Measurements from ENCODE around the gene KLHDC8B. TPM values are rescaled to one million over a fixed set of nuclear protein-coding genes. Genes with fewer than 3 reads are reported as not detected.
"Not testable (repeated sequence)": the region's sequence is repeated elsewhere in the genome, so short reads cannot be mapped to it uniquely, and the experiment has no call there.

Gene KLHDC8B
- total RNA-seq, 1 experiment from 2014 or later = 6.8 TPM

DNA sequence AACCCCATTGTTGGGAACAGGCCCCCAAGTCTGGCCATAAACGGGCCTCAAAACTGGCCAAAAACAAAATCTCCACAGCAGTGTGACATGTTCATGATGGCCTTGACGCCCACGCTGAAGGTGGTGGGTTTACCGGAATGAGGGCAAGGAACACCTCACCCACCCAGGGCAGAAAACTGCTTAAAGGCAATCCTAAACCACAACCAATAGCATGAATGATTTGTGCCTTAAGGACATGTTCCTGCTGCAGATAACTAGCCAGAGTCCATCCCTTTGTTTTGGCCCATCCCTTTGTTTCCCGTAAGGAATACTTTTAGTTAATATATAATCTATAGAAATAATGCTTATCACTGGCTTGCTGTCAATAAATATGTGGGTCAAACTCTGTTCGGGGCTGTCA is 47.7 kb downstream of the KLHDC8B start:
- 0 out of 2 replicates have a peak, but pooled peaks cover 2% of the 10 kb centered on the region for H3K4me1 ChIP-seq (ENCODE audit: control insufficient read depth, insufficient read depth, low read length)
- no TSS peak for BruUV-seq (replicated peaks)
- no peaks in the 10 kb centered on the region for H3K36me3 ChIP-seq (ENCODE audit: control insufficient read depth, insufficient read depth, low read length)
- DNase-seq (ENCODE audit: low read depth, low spot score) (no peak), ATAC-seq (no peak)
- H3K9me3 ChIP-seq (ENCODE audit: control insufficient read depth, insufficient read depth, low read depth, low read length) = no peaks in the 10 kb centered on the region
- TF ChIP-seq, protein P1, sequence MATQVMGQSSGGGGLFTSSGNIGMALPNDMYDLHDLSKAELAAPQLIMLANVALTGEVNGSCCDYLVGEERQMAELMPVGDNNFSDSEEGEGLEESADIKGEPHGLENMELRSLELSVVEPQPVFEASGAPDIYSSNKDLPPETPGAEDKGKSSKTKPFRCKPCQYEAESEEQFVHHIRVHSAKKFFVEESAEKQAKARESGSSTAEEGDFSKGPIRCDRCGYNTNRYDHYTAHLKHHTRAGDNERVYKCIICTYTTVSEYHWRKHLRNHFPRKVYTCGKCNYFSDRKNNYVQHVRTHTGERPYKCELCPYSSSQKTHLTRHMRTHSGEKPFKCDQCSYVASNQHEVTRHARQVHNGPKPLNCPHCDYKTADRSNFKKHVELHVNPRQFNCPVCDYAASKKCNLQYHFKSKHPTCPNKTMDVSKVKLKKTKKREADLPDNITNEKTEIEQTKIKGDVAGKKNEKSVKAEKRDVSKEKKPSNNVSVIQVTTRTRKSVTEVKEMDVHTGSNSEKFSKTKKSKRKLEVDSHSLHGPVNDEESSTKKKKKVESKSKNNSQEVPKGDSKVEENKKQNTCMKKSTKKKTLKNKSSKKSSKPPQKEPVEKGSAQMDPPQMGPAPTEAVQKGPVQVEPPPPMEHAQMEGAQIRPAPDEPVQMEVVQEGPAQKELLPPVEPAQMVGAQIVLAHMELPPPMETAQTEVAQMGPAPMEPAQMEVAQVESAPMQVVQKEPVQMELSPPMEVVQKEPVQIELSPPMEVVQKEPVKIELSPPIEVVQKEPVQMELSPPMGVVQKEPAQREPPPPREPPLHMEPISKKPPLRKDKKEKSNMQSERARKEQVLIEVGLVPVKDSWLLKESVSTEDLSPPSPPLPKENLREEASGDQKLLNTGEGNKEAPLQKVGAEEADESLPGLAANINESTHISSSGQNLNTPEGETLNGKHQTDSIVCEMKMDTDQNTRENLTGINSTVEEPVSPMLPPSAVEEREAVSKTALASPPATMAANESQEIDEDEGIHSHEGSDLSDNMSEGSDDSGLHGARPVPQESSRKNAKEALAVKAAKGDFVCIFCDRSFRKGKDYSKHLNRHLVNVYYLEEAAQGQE (IDR thresholded peaks at IDR 0.05; ENCODE audit: insufficient read depth in 1 of 2, low read depth in 2 of 2, low read length in 1 of 2) = no peak
- TF ChIP-seq, protein P2, sequence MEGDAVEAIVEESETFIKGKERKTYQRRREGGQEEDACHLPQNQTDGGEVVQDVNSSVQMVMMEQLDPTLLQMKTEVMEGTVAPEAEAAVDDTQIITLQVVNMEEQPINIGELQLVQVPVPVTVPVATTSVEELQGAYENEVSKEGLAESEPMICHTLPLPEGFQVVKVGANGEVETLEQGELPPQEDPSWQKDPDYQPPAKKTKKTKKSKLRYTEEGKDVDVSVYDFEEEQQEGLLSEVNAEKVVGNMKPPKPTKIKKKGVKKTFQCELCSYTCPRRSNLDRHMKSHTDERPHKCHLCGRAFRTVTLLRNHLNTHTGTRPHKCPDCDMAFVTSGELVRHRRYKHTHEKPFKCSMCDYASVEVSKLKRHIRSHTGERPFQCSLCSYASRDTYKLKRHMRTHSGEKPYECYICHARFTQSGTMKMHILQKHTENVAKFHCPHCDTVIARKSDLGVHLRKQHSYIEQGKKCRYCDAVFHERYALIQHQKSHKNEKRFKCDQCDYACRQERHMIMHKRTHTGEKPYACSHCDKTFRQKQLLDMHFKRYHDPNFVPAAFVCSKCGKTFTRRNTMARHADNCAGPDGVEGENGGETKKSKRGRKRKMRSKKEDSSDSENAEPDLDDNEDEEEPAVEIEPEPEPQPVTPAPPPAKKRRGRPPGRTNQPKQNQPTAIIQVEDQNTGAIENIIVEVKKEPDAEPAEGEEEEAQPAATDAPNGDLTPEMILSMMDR (IDR thresholded peaks at IDR 0.05) = no peak
- no peak for TF ChIP-seq POLR2AphosphoS5 (IDR thresholded peaks at IDR 0.05; ENCODE audit: low read depth, low read length)
- no peak for TF ChIP-seq SIN3A (IDR thresholded peaks at IDR 0.05; ENCODE audit: borderline replicate concordance, insufficient read depth, low read depth, low read length)
- no peak for TF ChIP-seq TCF7L2 (IDR thresholded peaks at IDR 0.05; ENCODE audit: low read depth, low read length)
- H3K27ac ChIP-seq (ENCODE audit: low read length) = 0 out of 2 replicates have a peak overlapping the region, but pooled peaks have one; percentile 44
- intact Hi-C loops (cut with micrococcal nuclease; ENCODE audit: unreplicated experiment) (no loop called here), in situ Hi-C loops (cut with HindIII; ENCODE audit: low pct_unique_long_range_greater_than_20kb, low sequenced_read_pairs) (no loop called here)
- H3K27me3 ChIP-seq (ENCODE audit: control insufficient read depth, insufficient read depth, low read length) = no peaks in the 10 kb centered on the region
- H3K4me3 ChIP-seq (ENCODE audit: low read depth in 2 of 2, low read length in 2 of 2) = no peak overlapping the region
- ChIA-PET CTCF (no interaction called here), POLR2A (interaction anchor here (0.6 kb wide), 1 partner anchor 26 kb away, joined by 3 read pairs; no protein-coding TSS in a partner anchor)

DNA sequence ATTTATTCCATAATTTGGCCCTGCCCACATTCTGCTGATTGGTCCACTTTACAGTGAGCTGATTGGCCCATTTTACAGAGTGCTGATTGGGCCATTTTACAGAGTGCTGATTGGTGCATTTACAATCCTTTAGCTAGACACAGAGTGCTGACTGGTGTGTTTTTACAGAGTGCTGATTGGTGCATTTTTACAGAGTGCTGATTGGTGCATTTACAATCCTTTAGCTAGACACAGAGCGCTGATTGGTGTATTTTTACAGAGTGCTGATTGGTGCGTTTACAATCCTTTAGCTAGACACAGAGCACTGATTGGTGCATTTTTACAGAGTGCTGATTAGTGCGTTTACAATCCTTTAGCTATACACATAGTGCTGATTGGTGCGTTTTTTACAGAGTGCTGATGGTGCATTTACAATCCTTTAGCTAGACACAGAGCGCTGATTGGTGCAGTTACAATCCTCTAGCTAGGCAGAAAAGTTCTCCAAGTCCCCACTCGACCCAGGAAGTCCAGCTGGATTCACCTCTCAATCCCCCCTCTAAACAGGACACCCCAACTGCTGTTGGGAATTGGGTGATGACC is 49.7 kb downstream of the KLHDC8B start:
- H3K4me1 ChIP-seq (ENCODE audit: control insufficient read depth, insufficient read depth, low read length); DNase-seq (ENCODE audit: low read depth, low spot score); BruUV-seq (replicated peaks); H3K27me3 ChIP-seq (ENCODE audit: control insufficient read depth, insufficient read depth, low read length); intact Hi-C loops (cut with micrococcal nuclease; ENCODE audit: unreplicated experiment); POLR2A ChIA-PET; CTCF ChIA-PET; H3K36me3 ChIP-seq (ENCODE audit: control insufficient read depth, insufficient read depth, low read length); ATAC-seq; H3K27ac ChIP-seq (ENCODE audit: low read length); H3K9me3 ChIP-seq (ENCODE audit: control insufficient read depth, insufficient read depth, low read depth, low read length); in situ Hi-C loops (cut with HindIII; ENCODE audit: low pct_unique_long_range_greater_than_20kb, low sequenced_read_pairs); H3K4me3 ChIP-seq (ENCODE audit: low read depth in 2 of 2, low read length in 2 of 2): not testable (repeated sequence)

DNA sequence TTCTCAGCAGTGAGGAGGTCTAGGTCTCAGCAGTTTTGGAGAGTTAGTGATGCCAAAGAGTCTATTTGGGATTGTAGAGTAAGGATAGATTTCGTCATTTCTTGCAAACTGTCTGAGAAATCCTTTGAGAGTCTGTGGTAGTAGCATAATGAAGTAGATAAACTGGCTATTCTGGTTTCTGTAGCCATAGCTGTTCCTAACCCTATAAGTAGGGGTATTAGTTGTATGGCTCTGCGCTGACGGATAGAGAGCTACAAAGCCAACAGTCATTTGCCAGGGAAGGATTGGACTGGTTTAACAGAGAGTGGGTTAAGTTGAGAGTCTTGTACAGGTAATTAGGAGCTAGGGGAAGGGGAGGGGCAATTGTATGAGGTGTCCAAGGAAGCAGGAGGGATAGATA is 50.6 kb downstream of the KLHDC8B start:
- CTCF ChIA-PET = no interaction called here
- TF ChIP-seq, protein P1 (IDR thresholded peaks at IDR 0.05; ENCODE audit: insufficient read depth in 1 of 2, low read depth in 2 of 2, low read length in 1 of 2) = no peak
- no peak for TF ChIP-seq POLR2AphosphoS5 (IDR thresholded peaks at IDR 0.05; ENCODE audit: low read depth, low read length)
- TF ChIP-seq SIN3A (IDR thresholded peaks at IDR 0.05; ENCODE audit: borderline replicate concordance, insufficient read depth, low read depth, low read length) = no peak
- TF ChIP-seq, protein P2 (IDR thresholded peaks at IDR 0.05) = no peak
- no peak for TF ChIP-seq TCF7L2 (IDR thresholded peaks at IDR 0.05; ENCODE audit: low read depth, low read length)
- Histone ChIP-seq H3K4me1 (ENCODE audit: control insufficient read depth, insufficient read depth, low read length) (0 out of 2 replicates have a peak, but pooled peaks cover 2% of the 10 kb centered on the region), H3K9me3 (ENCODE audit: control insufficient read depth, insufficient read depth, low read depth, low read length) (no peaks in the 10 kb centered on the region), H3K27me3 (ENCODE audit: control insufficient read depth, insufficient read depth, low read length) (no peaks in the 10 kb centered on the region), H3K27ac (ENCODE audit: low read length) (no peak overlapping the region), H3K4me3 (ENCODE audit: low read depth in 2 of 2, low read length in 2 of 2) (no peak overlapping the region), H3K36me3 (ENCODE audit: control insufficient read depth, insufficient read depth, low read length) (no peaks in the 10 kb centered on the region)
- no peak for DNase-seq (ENCODE audit: low read depth, low spot score)
- no TSS peak for BruUV-seq (replicated peaks)
- intact Hi-C loops (cut with micrococcal nuclease; ENCODE audit: unreplicated experiment) (no loop called here), in situ Hi-C loops (cut with HindIII; ENCODE audit: low pct_unique_long_range_greater_than_20kb, low sequenced_read_pairs) (no loop called here)
- no peak for ATAC-seq
- POLR2A ChIA-PET = no interaction called here

All from Panc1 (cell line).